ENCODE measurements around the gene PCSK5.

Gene PCSK5

GRCh38 chr9:76191493-76191892, 301.0 kb downstream of the PCSK5 start:
- no peak for DNase-seq (ENCODE audit: low read depth)

GRCh38 chr9:76192013-76192412, 301.5 kb downstream of the PCSK5 start:
- DNase-seq (ENCODE audit: low read depth) = no peak

DNA sequence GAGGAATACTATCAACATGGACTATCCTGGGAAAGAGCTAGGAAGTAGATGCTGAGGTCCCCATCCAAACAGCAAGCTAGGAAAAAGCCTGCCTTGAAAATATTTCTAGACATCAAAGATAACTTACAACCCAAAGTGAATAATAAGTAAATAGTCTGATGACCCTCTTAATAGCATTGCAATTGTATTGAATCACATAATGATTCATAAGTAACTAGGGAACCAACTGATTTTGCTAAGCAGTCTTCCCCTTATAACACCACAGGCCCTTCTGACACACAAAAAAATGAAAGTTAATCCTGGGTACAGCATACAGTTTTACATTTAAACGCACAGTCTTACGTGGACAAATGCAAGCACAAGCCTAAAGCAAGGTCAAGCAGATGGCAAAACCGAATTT, 304.4 kb downstream of the PCSK5 start:
- no peak for DNase-seq (ENCODE audit: low read depth)

GRCh38 chr9:76198336-76198735, 307.9 kb downstream of the PCSK5 start:
- no peak for DNase-seq (ENCODE audit: low read depth)

DNA sequence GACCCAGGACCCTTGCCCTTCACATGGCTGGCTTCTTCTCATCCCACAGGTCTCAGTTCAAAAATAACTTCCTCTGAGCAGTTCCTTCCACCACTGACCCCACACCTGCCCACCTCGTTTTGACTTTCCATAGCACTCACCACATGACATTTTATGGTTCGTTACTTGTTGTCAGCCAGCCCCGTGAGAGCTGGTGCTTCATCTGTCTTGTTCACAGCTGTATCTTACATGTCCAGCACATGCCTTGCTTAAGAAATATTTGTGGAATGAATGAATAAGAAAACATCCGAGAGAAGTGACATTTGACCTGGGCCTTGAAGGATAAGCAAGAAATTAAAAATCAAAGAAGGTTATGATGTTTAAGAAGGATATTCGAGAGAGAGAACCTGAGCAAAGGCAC, 309.8 kb downstream of the PCSK5 start:
- DNase-seq (ENCODE audit: low read depth) = no peak

DNA sequence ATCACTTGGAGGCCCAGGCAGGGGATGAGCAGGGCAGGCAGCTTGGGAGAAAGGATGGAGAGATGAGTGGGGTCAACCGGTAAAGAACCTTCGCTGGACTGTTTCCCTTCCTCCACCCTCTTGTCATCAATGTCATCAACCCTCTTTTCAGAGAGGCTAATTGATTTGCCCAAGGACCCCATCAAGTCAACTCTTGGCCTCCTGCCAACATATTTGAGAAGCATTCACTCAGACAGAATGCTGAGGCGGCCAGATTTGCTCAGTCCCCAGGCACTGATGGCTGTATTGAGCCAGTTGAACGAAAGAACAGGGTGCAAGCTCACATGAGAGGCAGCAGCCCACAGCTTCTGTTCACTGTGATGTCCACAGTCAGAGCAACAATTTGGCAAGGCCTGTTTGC, 310.3 kb downstream of the PCSK5 start:
- DNase-seq (ENCODE audit: low read depth) = no peak

DNA sequence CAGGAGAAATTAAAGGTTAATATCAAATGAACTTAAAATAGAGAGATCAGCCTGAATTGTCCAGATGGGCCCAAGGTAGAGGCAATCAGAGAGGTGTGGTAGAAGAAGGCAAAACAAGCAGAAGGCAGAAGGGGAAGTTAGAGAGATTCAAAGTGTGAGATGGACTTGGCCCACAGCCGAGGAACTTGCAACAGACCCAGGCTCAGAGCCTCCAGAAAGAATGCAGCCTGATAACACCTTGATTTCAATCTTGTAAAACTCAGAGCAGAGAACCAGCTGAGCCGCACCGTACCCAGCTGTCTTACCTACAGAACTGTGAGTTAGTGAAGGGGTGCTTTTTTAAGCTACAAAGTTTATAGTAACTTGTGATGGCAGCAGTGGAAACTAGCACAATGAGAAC, 312.9 kb downstream of the PCSK5 start:
- no peak for DNase-seq (ENCODE audit: low read depth)

DNA sequence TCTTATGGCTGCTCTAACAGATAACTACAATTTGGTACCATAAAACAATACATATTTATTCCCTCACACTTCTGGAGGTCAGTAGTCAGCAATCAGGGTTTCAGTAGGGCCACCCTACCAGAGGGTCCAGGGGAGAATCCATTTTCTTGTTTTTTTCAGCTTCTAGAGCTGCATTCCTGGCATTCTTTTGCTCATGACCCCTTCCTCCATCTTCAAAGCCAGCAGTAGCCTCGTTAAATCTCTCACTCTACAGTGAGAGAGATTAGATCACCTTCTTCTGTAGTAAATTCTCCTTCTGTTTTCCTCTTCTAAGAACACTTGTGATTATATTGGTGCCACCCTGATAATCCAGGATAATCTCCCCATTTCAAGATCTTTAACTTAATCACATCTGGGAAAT, 316.3 kb downstream of the PCSK5 start:
- DNase-seq (ENCODE audit: low read depth) = no peak

- DNase-seq (ENCODE audit: low read depth) = no peak
Observed at GRCh38 chr9:76213751-76214150, 323.3 kb downstream of the PCSK5 start.

DNA sequence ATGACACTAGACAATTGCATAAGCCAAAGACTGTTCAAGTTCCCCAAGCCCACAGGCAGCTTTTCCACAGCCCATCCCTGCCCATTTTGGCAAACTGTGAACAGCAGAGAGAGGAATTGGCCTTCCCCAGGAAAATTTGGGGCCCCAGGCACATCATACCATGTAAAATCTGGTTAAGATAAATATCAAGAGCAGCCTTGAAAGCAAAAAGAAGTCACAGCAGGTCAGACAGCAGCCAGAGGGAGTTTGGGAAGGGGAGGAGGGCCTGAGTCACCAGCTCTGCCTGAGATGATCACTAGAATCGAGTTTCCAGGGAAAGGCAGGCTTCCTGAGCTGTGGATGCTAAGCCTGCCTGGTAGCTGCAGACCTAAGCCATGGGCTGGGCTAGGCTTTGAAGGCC, 324.6 kb downstream of the PCSK5 start:
- no peak for DNase-seq (ENCODE audit: low read depth)

- DNase-seq (ENCODE audit: low read depth) = no peak
Observed at GRCh38 chr9:76216161-76216649, 325.7 kb downstream of the PCSK5 start.

GRCh38 chr9:76218117-76218885, 327.8 kb downstream of the PCSK5 start:
- no peak for DNase-seq (ENCODE audit: low read depth)

GRCh38 chr9:76218886-76219445, 328.5 kb downstream of the PCSK5 start:
- no peak for DNase-seq (ENCODE audit: low read depth)

- DNase-seq (ENCODE audit: low read depth) = no peak
Observed at GRCh38 chr9:76219560-76220151, 329.2 kb downstream of the PCSK5 start.

DNA sequence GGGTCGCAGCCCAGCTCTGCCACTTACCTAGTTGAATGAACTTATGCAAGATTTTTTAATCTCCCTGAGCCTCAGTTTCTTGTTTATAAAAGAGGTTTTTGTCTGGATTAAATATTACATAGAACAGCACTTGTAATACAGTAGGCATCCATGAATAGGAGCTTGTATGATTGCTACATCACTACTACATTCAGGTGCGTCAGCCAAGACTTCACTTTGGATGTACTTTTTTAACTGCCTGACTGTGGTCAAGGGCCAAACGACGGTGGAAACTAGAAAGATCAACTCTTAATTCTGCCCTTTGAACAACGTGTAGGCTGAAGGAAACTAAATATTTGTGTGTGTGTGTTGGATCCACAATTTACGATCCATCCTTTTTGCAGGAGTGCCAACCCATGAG, 330.9 kb downstream of the PCSK5 start:
- no peak for DNase-seq (ENCODE audit: low read depth)

DNA sequence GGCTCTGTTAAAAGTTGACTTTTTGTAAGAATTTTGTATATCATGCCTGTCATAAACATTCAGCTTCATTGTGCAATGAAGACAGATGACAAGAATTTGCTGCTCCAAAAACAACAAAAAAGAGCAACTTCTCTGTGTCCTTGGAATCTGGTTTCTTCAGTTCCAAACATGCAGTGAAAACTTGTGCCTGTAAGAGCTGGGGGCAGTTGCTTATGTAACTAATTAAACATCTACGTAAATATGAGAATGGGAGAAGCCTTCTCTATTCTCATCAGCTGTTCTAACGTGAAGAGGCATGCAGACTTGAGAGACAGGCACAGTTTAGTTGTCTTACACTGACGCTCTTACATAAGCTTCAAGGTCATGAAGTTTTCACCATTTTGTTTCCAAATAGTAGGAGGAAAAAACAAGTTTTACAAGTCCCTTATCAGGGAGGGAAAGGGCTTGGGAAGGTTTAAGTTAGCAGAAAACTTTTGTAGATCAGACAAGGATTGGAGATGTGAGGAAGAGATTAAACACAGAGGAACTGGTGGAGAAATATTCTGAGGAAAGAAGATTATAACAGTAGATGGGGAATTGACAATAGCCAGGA, 333.4 kb downstream of the PCSK5 start:
- DNase-seq (ENCODE audit: low read depth) = no peak

DNA sequence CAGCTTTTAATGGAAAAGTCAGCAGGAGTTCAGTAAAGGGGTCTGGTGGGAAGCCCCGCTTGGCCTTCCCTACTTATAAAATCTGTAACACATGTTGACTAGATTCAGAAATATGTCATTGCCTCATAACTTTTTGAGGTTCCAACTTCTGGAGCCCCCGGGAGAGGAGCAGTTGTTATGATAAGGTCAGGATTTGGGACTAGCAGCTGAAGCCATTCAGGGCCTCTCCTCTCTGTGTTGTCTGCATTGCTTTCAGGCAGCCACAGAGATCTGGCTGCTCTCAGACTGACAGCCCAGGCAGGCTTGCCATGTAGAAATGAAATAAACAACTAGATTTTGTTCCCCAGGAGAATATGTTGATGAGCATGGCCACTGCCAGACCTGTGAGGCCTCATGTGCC, 336.7 kb downstream of the PCSK5 start:
- DNase-seq (ENCODE audit: low read depth) = no peak

- no peak for DNase-seq (ENCODE audit: low read depth)
Observed at GRCh38 chr9:76231001-76231400, 340.5 kb downstream of the PCSK5 start.

- no peak for DNase-seq (ENCODE audit: low read depth)
Observed at GRCh38 chr9:76232861-76233489, 342.5 kb downstream of the PCSK5 start.

GRCh38 chr9:76240578-76240977, 350.1 kb downstream of the PCSK5 start:
- DNase-seq (ENCODE audit: low read depth) = no peak

- DNase-seq (ENCODE audit: low read depth) = no peak
Observed at GRCh38 chr9:76245518-76245917, 355.0 kb downstream of the PCSK5 start.

GRCh38 chr9:76246680-76247079, 356.2 kb downstream of the PCSK5 start:
- no peak for DNase-seq (ENCODE audit: low read depth)

DNA sequence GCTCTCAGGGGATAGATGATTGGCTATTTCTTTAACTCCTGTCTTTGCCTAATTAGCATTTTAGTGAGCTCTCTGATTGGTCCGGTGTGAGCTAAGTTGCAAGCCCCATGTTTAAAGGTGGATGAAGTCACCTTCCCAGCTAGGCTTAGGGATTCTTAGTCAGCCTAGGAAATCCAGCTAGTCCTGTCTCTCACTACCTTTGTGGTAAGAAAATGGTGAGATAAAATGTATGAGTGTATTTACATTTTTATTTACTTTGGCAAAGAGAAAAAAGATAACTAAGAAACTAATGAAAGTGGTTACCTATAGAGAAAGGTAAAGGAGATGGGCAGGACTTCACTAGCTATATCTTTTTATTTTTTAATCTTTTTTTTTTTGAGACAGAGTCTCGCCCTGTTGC, 357.0 kb downstream of the PCSK5 start:
- no peak for DNase-seq (ENCODE audit: low read depth)

Measured in activated T-cell treated with anti-CD3 and anti-CD28 coated beads for 24 hours (primary cell).